GM23338 (cell line): Measurements from ENCODE around the gene HOXA9.

Source experiments
- CREB1 ChIP-seq: fragments of 250-450 bp; sonication (Bioruptor Pico); IDR thresholded peaks from 2 replicates; pipeline ENCODE4 v1.5.0; 2020; ENCODE audit warnings: low read depth, mild to moderate bottlenecking, moderate library complexity
- EZH2 ChIP-seq: fragments of 200-600 bp; sonication (generic); IDR thresholded peaks from one replicate; pipeline ENCODE4 v1.8.0; 2017; ENCODE audit warnings: antibody characterized with exemption, mild to moderate bottlenecking, low read depth; ENCODE audit not compliant: unreplicated experiment
- POLR2AphosphoS5 ChIP-seq: IDR thresholded peaks from 2 replicates; pipeline ENCODE4 v1.6.1; 2016; ENCODE audit warnings: antibody characterized with exemption, low read depth
- TF ChIP-seq, protein P1 (sequence below), 2 experiments: fragments of 200-600 bp in 1 of 2; sonication (generic) in 1 of 2; conservative IDR thresholded peaks; 2 replicates each; pipeline versions ENCODE4 v1.5.1 to v1.6.1; 2016 to 2017; ENCODE audit warnings: antibody characterized with exemption in 2 of 2, low read depth in 2 of 2, mild to moderate bottlenecking in 2 of 2, moderate library complexity in 1 of 2
- TF ChIP-seq, protein P2 (sequence below): IDR thresholded peaks from one replicate; pipeline ENCODE4 v1.6.1; 2018; ENCODE audit warnings: antibody characterized with exemption; ENCODE audit not compliant: unreplicated experiment
- TF ChIP-seq, protein P3 (sequence below): fragments of 250-450 bp; sonication (Bioruptor Pico); IDR thresholded peaks from 2 replicates; pipeline ENCODE4 v1.5.0; 2020; ENCODE audit warnings: mild to moderate bottlenecking, moderate library complexity

DNA sequence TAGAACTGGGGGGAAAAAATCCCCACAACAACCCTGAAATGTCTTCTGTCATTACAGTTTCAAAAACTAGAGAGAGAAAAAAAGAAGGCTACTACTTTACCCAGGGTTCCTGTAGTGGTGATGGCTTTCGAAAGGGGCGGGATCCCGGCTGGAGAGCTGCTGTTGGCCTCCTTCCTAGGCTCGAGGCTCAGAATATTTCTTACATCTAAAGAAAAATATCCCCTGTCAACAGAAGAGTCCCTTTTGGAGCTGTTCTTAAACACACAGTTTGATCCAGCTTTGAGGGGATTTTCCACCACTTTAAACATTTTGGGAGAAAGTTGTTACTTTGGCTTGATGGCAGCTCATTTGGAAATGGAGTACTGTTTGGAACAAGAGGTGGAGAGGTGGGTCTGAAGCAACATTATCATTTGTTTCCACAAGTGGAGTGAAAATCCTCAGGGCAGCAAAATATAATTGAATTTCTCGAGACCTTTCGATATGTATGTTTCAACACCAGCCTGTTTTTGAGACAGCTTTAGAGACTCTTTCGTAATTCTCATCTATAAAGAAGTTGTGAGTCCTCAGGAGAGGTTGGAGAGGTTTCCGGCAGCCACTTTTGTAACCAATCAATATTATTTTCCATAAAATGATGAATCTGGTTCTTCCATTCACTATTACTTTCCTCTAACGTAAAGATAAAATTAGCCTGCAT, 29.5 kb upstream of the HOXA9 start:
- TF ChIP-seq, protein P1, sequence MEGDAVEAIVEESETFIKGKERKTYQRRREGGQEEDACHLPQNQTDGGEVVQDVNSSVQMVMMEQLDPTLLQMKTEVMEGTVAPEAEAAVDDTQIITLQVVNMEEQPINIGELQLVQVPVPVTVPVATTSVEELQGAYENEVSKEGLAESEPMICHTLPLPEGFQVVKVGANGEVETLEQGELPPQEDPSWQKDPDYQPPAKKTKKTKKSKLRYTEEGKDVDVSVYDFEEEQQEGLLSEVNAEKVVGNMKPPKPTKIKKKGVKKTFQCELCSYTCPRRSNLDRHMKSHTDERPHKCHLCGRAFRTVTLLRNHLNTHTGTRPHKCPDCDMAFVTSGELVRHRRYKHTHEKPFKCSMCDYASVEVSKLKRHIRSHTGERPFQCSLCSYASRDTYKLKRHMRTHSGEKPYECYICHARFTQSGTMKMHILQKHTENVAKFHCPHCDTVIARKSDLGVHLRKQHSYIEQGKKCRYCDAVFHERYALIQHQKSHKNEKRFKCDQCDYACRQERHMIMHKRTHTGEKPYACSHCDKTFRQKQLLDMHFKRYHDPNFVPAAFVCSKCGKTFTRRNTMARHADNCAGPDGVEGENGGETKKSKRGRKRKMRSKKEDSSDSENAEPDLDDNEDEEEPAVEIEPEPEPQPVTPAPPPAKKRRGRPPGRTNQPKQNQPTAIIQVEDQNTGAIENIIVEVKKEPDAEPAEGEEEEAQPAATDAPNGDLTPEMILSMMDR (conservative IDR thresholded peaks at IDR 0.05; ENCODE audit: low read depth in 2 of 2), result no peak
- TF ChIP-seq, protein P2, sequence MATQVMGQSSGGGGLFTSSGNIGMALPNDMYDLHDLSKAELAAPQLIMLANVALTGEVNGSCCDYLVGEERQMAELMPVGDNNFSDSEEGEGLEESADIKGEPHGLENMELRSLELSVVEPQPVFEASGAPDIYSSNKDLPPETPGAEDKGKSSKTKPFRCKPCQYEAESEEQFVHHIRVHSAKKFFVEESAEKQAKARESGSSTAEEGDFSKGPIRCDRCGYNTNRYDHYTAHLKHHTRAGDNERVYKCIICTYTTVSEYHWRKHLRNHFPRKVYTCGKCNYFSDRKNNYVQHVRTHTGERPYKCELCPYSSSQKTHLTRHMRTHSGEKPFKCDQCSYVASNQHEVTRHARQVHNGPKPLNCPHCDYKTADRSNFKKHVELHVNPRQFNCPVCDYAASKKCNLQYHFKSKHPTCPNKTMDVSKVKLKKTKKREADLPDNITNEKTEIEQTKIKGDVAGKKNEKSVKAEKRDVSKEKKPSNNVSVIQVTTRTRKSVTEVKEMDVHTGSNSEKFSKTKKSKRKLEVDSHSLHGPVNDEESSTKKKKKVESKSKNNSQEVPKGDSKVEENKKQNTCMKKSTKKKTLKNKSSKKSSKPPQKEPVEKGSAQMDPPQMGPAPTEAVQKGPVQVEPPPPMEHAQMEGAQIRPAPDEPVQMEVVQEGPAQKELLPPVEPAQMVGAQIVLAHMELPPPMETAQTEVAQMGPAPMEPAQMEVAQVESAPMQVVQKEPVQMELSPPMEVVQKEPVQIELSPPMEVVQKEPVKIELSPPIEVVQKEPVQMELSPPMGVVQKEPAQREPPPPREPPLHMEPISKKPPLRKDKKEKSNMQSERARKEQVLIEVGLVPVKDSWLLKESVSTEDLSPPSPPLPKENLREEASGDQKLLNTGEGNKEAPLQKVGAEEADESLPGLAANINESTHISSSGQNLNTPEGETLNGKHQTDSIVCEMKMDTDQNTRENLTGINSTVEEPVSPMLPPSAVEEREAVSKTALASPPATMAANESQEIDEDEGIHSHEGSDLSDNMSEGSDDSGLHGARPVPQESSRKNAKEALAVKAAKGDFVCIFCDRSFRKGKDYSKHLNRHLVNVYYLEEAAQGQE, result no peak
- no peak for TF ChIP-seq EZH2
- no peak for TF ChIP-seq CREB1 (CRISPR knock-in tag)
- TF ChIP-seq POLR2AphosphoS5, result no peak
- TF ChIP-seq, protein P3, sequence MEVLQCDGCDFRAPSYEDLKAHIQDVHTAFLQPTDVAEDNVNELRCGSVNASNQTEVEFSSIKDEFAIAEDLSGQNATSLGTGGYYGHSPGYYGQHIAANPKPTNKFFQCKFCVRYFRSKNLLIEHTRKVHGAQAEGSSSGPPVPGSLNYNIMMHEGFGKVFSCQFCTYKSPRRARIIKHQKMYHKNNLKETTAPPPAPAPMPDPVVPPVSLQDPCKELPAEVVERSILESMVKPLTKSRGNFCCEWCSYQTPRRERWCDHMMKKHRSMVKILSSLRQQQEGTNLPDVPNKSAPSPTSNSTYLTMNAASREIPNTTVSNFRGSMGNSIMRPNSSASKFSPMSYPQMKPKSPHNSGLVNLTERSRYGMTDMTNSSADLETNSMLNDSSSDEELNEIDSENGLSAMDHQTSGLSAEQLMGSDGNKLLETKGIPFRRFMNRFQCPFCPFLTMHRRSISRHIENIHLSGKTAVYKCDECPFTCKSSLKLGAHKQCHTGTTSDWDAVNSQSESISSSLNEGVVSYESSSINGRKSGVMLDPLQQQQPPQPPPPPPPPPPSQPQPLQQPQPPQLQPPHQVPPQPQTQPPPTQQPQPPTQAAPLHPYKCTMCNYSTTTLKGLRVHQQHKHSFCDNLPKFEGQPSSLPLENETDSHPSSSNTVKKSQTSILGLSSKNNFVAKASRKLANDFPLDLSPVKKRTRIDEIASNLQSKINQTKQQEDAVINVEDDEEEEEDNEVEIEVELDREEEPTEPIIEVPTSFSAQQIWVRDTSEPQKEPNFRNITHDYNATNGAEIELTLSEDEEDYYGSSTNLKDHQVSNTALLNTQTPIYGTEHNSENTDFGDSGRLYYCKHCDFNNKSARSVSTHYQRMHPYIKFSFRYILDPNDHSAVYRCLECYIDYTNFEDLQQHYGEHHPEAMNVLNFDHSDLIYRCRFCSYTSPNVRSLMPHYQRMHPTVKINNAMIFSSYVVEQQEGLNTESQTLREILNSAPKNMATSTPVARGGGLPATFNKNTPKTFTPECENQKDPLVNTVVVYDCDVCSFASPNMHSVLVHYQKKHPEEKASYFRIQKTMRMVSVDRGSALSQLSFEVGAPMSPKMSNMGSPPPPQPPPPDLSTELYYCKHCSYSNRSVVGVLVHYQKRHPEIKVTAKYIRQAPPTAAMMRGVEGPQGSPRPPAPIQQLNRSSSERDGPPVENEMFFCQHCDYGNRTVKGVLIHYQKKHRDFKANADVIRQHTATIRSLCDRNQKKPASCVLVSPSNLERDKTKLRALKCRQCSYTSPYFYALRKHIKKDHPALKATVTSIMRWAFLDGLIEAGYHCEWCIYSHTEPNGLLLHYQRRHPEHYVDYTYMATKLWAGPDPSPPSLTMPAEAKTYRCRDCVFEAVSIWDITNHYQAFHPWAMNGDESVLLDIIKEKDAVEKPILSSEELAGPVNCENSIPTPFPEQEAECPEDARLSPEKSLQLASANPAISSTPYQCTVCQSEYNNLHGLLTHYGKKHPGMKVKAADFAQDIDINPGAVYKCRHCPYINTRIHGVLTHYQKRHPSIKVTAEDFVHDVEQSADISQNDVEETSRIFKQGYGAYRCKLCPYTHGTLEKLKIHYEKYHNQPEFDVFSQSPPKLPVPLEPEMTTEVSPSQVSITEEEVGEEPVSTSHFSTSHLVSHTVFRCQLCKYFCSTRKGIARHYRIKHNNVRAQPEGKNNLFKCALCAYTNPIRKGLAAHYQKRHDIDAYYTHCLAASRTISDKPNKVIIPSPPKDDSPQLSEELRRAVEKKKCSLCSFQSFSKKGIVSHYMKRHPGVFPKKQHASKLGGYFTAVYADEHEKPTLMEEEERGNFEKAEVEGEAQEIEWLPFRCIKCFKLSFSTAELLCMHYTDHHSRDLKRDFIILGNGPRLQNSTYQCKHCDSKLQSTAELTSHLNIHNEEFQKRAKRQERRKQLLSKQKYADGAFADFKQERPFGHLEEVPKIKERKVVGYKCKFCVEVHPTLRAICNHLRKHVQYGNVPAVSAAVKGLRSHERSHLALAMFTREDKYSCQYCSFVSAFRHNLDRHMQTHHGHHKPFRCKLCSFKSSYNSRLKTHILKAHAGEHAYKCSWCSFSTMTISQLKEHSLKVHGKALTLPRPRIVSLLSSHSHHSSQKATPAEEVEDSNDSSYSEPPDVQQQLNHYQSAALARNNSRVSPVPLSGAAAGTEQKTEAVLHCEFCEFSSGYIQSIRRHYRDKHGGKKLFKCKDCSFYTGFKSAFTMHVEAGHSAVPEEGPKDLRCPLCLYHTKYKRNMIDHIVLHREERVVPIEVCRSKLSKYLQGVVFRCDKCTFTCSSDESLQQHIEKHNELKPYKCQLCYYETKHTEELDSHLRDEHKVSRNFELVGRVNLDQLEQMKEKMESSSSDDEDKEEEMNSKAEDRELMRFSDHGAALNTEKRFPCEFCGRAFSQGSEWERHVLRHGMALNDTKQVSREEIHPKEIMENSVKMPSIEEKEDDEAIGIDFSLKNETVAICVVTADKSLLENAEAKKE (CRISPR knock-in tag), result no peak
